Measurements from ENCODE around the gene PPP1R1B.

Gene PPP1R1B

DNA sequence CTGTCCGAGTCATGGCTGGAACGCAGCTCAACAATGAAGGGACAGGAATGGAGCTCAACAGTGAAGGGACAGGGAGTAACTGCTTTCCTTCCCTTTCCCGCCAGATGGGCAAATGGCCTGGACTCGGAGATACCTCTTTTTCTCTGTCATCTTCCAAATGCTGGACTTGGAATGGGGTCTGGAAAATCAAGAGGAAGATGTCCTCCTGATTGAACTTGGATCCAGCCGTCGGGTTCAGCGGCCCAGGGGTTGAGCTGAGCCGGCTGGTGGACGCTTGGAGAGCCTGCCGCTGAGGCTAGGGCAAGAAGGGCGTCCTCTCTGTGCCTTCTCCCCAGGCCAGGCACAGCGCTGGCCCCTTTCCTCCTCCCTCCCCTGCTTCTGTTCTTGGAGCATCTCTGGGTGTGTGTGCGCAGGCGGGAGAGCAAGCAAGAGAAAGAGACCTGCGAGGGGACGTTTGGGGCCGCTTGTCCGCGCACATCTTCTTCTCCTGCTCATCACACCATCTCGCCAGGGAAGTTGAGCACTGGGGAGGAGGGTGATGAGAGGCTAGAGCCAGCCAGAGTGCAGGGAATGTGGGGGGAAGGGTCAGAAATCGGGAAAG lies 25.7 kb upstream of the PPP1R1B start:
- no peak for DNase-seq

DNA sequence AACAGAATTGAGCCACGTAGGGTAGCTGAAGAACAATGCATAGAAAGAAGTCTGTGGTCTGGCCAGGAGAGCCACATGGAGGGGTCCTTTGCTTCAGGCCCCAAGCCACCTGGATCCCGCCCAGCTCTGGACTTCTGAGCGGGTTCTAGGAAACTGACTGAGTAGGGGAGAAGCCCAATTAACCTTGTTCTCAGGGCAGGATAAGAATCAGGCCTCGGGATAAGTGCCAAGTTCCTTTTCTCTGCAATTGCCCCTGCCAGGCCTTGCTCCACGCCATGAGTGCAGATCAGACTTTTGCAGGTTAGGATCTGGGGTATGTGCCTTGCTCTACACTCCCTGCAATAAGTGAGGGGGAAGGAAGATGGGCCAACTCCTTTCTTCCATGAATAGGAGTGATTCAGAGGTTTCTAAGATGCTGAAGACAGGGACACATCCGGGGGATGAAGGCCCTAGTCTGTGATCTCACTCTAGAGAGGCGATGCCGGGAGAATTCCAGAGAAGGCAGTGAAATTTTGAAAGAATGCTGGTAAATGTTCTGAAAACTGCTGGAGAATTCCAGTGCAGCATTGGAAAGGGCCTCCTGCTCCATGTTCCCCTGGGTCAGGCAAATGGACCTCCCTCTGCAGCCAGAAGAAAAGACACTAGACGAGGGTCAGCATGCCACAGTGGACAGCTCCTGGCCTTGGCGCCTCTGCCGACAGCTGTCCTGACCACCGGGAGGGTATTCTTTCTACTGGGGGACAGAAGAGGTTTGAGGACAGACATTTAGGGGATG lies 24.8 kb upstream of the PPP1R1B start:
- no peak for DNase-seq

- DNase-seq: no peak
Measured at GRCh38 chr17:39602533-39603303, 24.0 kb upstream of the PPP1R1B start.

- no peak for DNase-seq
Measured at GRCh38 chr17:39603304-39604016, 23.3 kb upstream of the PPP1R1B start.

GRCh38 chr17:39604911-39605491 lies 21.8 kb upstream of the PPP1R1B start:
- DNase-seq: no peak

DNA sequence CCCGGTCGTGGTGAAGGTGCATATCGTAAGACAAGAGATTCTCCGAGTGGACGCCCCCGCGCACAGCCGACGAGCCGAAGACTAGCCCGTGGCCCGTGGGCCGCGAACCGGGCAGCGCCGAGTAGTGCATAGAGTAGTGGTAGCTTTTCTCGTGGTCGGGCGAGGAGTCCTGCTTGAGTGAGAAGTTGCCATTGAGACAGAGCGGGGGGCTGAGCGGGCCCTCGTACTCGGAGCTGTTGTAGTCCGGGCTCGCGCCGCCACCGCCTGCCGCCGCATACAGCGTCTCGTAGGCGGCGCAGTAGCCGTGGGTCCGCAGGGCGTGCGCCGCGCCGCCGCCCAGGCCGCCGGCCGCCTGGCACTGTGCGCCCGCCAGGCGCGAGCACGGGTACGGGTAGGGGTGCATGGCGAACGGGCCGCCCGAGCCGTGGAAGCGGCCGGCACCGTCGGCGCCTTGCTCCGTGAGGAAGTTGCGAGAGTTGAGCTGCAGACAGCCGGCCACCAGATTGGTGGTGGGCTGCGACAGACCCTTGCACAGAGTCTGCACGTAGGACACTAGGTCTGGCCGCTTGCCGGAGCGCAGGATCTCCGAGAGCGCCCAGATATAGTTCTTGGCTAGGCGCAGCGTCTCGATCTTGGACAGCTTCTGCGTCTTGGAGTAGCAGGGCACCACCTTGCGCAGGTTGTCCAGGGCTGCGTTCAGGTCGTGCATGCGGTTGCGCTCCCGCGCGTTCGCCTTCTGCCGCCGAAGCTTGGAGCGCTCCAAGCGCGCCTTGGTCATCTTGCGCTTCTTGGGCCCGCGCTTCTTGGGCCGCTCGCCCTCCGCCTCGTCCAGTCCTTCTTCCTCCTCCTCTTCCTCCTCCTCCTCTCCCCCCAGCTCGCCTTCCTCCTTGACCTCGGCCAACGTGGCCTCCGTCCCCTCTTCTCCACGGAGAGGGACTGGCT lies 21.0 kb upstream of the PPP1R1B start:
- DNase-seq: no peak

DNA sequence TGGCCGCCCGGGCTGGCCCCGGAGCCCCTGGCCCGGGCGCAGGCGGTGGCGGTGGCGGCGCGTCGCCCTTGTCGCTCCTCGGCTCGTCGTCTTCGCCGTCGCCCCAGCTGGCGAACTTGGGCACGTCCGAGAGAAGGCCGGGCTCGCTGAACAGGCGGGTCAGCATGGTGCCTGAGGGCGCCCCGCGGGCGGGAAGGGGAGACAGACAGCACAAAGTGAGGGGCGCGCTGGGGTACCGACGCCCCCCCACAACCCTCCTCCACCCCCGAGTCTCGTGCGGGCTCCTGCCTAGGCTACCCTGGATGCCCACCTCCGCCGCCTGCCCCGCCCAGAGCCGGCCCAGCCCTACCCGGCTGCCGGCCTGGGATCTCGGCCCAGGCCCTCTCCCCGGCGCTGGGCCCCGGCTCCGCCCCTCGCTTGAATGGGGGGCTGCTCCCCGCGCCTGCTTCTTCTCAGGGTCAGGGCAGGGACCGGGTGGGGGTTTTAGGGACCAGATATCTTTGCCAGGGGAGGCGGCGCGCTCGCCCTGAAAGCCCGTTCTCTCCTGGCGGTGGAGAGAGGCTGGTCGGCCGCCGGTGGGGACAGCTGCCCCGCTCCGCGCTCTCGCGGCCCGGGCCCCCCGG lies 20.2 kb upstream of the PPP1R1B start:
- no peak for DNase-seq

DNA sequence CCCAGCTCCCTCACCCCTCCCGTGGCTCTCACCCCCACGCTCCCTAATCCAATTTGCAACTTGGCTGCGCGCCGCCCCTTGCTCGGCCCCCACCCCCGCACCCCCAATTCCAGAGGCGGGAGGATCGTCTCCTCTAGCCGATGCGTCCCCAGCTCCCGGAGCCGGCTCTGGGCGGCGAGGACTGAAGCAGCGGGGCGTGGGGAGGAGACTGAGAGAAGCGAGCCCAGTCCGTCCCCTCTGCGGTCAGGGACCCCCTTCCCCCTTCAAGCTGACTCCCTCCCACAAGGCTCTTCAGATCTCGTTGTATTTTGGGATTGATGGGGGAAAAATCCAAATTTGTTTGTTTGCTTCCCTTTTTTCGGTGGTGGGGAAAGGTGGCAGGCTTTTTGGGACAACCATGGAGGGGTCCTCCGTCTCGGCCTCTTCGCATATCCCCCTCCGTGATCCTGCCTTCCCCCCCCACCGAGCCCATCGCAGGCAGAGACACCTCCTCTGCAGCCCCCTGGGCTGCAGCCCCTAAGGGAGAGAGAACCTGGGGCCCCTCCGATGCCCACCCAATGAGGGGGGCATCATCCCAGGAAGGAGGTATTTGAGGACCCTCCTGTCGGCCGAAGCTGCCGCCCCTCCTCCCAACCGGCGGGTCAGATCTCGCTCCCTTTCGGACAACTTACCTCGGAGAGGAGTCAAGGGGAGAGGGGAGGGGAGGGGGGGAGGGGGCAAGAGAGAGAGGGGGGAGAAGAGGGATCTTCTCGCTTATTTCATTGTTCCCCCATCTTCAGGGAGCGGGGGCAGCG lies 19.5 kb upstream of the PPP1R1B start:
- DNase-seq: no peak

DNA sequence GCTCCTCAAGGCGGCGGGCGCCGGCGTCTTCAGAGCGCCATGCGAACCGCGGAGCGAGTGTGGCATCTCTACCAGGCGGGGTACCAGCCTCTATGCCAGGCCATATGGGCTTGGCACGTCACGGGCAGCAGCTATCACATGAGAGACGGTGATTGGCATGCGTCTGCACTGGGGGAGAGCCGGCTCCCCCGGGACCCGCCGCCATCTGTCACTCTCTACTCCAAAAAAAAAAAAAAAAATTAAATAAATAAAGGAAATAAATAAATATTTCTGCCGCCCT lies 19.0 kb upstream of the PPP1R1B start, which contains the start of gene NEUROD2:
Gene NEUROD2, minus strand, starts transcription at position 70 of the 280 bp plus-strand sequence. CDS start 1,321 bp downstream, outside the sequence.
- no peak for DNase-seq

- DNase-seq: no peak
Measured at GRCh38 chr17:39608142-39608981, 18.4 kb upstream of the PPP1R1B start.

DNA sequence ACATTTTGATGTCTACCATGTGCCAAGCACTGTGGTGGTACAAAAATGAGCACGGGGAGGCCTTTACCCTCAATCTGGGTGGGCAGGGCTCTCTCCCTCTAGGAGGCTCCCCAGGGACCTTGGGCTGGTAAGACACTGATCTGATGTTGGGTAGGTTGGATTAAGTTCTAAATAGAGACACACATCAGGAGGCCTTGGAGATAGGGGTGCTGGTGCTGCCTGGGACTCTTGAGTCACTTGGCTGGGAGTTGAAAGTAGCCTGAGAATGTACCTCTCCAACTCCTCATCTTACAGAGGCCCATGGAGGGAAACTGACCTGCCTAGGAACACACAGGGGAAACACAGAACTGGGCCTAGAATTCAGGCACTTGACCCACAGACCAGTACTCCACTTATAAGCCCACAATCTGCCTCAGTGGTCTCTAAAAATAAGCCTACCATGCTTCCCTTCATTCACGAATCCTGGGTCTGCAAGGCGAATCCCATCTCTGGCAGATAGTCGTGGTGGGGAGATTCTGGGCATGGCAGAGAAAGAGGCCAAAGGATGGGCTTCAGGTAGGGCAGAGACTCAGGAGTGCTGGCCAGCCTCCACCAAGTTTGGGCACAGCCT lies 17.2 kb upstream of the PPP1R1B start:
- DNase-seq: no peak

- no peak for DNase-seq
Measured at GRCh38 chr17:39611401-39612112, 15.2 kb upstream of the PPP1R1B start.

DNA sequence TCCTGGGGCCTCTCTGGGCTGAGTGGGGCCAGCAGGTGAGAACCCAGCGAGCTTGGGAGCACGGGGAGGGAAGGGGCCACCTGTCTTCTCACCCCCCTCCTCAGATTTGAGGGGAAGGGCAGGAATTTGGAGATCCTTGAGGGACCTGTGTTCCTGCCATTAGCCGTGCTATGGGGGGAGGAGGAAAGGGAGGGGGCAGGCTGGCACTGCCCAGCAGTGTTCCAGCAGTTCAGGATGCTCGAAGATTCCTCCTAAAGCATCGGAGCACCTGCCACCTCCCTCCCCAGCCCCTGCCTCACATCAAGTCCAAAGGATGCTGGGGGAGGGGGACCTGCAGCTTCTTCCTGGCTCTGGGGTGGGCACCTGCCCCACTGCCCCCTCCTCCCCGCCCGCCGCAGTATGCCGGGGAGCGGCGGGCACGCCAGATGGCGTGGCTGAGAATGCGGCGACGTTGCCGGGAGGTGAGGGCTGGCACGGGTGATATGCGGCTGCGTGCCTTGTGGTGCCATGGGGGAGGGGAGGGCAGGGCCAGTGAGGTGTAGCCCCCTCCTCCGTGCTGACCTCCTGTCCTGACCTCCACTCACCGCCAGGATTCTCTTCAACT lies 14.4 kb upstream of the PPP1R1B start:
- no peak for DNase-seq

DNA sequence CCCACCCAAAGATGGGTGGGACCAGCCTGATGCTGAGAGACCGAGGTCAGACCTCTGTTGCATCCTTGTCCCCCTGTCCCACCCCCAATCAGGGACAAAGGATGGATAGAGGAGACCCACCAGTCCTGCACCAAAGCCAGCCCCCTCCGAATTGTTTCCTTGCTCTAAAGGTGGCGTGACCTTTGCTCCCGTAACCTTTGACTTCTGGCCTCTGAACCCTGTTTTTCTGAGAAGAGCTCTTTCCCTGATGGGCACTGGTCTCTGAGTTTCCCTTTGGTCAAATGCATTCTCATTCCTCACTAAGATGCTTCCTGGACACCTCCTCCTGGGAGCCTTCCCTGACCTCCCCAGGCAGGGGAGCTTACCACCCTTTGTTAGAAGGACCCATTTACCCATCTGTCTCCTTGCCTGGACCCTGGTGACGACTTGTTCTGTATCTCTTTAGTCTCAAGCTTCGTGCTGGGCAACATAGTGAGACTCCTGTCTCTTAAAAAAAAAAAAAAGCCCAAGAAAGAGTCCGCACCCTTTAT lies 13.8 kb upstream of the PPP1R1B start:
- no peak for DNase-seq

- no peak for DNase-seq
Measured at GRCh38 chr17:39614545-39615157, 12.1 kb upstream of the PPP1R1B start.

GRCh38 chr17:39615434-39615833 lies 11.3 kb upstream of the PPP1R1B start:
- DNase-seq: no peak

GRCh38 chr17:39617100-39617445 lies 9.7 kb upstream of the PPP1R1B start:
- DNase-seq: no peak

Data from NCI-H2227 treated with DMSO at 0.1 percent for 48 hours (cell line).